GM21360 (cell line): ENCODE results near the gene MAP3K14.
A peak's percentile ranks its signal among the peaks of the same experiment; 100 is the strongest.
"Not testable (repeated sequence)": the region's sequence is repeated elsewhere in the genome, so short reads cannot be mapped to it uniquely, and the experiment has no call there.

Experiments
- ATAC-seq: cut with Tn5 transposase; IDR thresholded peaks from one replicate; pipeline ENCODE4 v1.9.1; 2021; ENCODE audit warnings: mild to moderate bottlenecking, moderate library complexity; ENCODE audit not compliant: unreplicated experiment

MAP3K14 gene

DNA sequence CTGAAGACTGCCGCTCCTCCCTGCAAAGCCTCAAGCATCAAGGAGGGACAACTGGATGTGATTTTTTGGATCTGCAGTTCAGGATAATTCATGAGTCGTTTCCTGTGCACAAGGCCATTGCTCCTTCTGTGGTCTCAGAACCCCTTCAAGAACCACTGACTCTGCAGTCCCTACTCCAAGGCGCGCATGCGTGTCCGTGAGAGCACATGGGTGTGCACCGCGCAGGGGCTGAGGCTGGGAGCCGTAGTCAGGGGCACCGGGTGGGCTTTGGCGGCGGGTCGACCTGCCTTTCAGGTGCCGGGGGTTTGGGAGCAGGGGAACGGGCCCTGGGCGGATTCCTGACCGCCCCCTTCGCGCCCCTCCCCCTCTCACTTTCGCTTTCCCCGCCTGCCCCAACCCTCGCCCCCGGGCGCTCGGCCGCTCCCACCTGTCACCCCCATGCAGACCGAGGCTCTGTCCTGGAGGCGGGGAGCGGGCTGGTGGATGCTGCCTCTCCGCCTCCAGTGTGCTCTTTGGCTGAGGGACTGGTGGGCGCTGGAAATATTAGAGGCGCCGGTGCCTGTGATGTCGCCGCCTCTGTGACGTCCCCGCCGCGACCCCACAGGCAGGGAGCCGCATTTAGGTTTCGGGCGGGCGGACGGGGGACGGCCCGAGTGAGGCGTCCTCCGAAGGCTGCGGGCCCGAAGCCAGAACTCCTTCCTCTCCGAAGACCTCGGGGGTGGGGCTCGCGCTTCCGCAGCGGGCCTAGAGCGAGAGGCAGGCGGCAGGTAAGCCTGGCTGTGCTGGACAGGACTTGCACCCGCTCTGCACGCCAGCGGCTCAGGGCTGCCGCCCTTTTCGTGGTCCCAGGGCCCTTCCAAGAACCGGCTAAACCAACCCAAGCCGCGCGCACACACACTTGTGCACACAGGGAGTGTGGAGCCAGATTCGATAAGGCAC is 55.0 kb downstream of the MAP3K14 start, which contains the start of gene SPATA32:
Gene SPATA32, minus strand, starts transcription at position 518 of the 939 bp plus-strand sequence. Its CDS starts 78 bp downstream, at position 440.
- no peak for ATAC-seq

GRCh38 chr17:45260204-45260783 is 56.5 kb downstream of the MAP3K14 start:
- no peak for ATAC-seq

DNA sequence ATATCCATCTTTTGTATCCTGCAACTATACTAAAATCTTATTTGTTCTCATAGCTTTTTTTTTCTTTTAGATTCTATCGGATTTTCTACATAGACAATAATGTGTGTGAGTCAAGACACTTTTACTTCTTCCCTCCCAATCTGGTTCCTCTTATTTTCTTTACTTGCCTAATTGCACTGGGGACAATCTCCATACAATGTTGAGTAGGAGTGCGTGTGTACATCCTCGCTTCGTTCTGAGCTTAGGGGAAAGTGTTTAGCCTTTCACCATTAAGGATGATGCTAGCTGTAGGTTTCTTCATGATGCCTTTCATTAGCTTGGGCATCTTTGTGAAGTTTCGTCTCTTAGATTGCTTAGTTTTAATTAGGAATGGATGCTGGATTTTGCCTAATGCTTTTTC is 57.8 kb downstream of the MAP3K14 start:
- ATAC-seq = no peak

DNA sequence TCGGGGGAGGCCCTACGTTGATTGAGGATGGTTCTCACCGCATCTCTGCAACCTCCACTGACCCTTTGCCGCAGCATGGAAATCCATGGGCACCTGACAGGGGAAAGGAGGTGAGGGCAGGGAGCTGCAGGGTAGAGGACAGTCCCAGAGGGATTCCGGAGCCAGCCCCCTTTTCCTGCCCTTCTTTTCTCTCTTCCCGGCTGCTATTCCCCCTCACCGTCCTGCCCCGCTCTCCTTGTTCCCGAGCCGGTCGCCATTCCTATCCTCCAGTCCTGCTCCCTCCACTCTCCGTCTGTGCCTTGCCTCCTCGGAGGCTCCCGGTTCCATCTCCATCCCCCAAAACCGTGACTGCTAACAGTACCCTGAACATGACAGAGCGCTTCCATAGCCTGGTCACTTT is 59.7 kb downstream of the MAP3K14 start:
- no peak for ATAC-seq

GRCh38 chr17:45256114-45256966 is 60.5 kb downstream of the MAP3K14 start:
- ATAC-seq = no peak

DNA sequence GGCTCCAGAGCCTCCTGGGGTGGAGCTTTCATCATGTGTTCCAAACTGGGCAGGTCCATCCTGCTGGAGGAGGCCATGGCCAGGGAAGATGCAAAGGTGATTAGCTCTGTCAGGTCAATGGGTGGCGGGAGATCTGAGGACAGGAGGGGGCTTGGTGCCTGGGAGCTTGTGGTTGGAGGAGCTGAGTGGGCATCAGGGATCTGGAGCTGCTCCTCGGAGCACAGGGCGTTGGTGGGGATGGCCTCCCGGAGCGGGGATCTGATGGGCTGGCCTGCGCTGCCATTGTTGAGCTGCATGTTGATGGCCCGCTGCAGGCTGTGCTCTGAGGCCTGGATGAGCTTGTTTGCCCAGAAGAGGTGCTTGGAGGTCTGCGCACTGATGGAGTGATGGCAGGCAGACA is 61.5 kb downstream of the MAP3K14 start:
- no peak for ATAC-seq

DNA sequence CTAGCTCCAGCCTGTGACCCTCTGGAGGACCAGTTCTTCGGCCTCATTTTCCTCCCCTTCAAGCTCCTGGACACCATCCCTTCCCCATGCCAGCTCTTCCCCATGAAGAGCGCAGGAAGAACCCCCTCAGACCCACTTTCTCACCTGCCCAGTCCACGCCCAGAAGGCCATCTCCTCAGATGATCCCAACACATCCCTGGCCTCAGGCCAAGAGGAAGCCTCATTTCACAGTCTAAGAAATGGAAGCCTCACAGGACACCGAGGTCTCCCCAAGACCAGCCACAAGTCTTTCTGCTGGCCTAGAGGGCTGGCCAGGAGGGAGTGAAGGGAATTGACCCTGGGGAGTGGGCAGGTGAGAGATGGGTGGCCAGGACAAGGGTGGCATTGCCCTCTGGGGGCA is 62.9 kb downstream of the MAP3K14 start:
- ATAC-seq = no peak

- ATAC-seq = not testable (repeated sequence)
Measured at GRCh38 chr17:45253237-45253636, 63.6 kb downstream of the MAP3K14 start.

GRCh38 chr17:45251931-45252330 is 64.9 kb downstream of the MAP3K14 start:
- ATAC-seq = no peak

GRCh38 chr17:45248132-45248957 is 68.5 kb downstream of the MAP3K14 start:
- ATAC-seq = peak; percentile 33

DNA sequence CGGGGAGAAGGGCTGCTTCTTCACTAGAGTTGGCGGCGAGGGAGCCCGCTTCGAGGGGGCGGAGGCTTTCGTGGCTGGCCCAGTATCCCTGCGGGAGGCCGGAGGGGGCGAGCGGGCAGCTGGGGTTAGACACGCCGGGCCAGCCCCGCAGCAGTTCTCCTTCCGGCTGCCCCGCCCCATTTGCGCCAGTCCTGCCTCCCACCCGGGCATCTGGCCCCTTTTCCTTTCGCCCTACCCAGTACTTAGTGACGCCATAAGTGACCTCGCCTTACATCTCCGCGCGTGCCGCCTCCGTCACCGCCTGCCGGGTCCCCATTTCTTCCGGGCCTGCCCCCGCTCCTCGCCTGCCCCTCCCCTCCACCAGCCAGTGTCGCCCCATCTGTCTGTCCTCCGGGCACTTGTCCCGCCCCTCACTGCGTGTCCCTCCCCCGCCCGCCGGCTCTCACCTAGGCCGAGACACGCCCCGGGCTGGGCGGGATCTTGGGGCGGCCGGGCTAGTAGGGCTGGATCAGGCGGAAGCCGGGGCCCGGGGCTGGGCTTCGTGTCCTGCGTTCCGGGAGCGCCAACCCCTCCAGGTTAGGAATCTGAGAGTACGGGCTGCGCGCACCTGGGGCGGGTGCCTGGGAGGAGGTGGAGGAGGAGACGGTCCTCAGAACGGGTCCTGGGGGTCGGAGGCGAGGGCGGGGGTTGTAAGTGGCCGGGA is 69.2 kb downstream of the MAP3K14 start:
- ATAC-seq = peak; percentile 57

GRCh38 chr17:45246861-45247428 is 69.9 kb downstream of the MAP3K14 start:
- ATAC-seq = no peak

DNA sequence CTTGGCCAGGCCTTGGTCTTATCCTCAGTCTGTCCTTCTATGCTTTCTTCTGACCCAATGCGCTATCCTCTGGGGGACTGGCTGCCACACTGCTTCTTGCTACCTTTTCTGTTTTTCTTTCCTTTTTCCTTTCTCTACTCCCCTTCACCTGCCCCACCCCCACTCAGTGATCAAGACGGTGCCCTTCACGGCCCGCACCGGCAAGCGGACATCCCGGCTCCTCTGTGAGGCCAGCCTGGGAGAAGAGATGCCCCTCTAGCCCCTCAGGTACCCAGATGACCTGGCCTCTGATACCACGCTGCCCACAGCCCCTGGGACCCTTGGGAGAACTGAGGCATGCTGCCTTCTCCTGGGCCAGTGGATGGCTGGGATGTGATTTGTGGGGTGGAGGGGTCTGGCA is 70.5 kb downstream of the MAP3K14 start:
- ATAC-seq = no peak

DNA sequence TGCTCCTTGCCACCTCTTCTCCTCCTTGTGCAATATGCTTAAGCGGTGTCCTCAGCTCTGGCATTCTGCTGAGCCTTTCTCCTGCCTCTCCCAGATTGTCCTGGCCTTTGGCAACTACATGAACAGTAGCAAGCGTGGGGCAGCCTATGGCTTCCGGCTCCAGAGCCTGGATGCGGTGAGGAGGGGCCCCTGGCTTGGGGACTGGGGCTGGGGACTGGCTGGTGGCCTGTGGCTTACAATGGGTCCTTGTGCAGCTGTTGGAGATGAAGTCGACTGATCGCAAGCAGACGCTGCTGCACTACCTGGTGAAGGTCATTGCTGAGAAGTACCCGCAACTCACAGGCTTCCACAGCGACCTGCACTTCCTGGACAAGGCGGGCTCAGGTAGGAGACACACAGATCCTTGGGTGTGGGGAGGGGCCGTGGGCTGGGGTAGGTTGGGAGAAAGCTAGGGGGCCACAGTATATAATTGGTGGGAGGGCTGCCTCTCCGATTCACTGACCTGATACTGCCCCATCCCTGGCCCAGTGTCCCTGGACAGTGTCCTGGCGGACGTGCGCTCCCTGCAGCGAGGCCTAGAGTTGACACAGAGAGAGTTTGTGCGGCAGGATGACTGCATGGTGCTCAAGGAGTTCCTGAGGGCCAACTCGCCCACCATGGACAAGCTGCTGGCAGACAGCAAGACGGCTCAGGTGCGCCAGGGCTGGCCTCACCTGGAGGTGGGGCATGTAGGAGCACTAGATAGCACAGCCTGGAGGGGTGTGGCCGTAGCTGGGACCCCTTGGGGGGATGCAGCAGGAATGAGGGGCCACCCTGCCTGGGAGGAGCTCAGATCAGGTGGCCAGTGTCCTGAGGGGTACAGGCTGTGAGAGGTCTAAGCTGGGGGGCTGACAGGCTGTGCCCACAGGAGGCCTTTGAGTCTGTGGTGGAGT is 71.8 kb downstream of the MAP3K14 start:
- ATAC-seq = no peak

DNA sequence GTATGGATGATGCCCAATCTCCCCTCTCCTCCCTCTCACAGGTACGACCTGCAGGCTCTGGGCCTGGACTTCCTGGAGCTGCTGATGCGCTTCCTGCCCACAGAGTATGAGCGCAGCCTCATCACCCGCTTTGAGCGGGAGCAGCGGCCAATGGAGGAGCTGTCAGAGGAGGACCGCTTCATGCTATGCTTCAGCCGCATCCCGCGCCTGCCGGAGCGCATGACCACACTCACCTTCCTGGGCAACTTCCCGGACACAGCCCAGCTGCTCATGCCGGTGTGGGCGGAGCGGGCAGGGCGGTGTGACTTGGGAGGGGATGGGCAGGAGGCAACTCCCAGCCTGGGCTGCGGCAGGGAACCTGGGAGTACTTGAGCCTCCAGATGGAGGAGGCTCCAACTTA is 73.1 kb downstream of the MAP3K14 start:
- ATAC-seq = no peak

GRCh38 chr17:45242029-45242414 is 74.8 kb downstream of the MAP3K14 start:
- ATAC-seq = no peak

DNA sequence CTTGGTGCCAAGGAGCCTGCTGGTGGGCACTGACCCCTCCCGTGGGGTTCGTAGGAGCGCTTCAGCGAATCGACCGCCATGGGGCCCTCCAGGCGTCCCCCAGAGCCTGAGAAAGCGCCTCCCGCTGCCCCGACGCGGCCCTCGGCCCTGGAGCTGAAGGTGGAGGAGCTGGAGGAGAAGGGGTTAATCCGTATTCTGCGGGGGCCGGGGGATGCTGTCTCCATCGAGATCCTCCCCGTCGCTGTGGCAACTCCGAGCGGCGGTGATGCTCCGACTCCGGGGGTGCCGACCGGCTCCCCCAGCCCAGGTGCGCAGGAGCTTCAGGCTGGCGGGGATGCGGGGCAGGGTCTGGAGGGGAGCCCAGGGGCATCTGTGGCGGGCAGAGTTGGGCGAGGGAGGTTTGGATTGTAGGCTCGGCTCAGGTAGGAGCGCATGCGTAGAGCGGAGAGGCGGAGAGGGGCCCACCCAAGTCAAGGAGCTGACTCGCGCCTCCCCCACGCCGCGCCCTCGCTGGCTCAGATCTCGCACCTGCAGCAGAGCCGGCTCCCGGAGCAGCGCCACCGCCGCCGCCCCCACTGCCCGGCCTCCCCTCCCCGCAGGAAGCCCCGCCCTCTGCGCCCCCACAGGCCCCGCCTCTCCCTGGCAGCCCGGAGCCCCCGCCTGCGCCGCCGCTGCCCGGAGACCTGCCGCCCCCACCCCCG is 75.3 kb downstream of the MAP3K14 start:
- ATAC-seq = no peak

GRCh38 chr17:45240905-45241327 is 75.9 kb downstream of the MAP3K14 start:
- no peak for ATAC-seq
